ENCODE measurements around the gene DDX17.
"Not testable (repeated sequence)": the region's sequence is repeated elsewhere in the genome, so short reads cannot be mapped to it uniquely, and the experiment has no call there.

Gene DDX17

GRCh38 chr22:38491707-38492348 is 14.3 kb downstream of the DDX17 start:
- DNase-seq (ENCODE audit: low read depth) = no peak

DNA sequence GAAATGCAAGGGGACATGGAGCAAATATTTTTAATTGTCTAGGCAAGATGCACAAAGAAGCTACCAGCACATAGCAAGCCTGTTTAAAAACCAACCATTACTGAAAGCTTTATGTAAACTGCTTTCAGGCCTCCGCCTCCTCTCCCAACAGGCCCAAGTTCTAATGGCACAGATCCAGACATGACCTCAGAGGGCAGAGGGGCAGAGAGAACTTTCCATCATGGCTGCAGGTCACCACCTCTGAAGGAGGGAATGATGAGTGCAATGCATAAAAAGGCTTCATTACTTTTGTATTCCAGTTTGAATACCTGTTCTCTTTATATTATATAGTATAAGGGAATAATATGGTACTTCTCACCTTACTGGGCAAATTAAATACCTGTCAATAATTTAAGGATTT is 15.2 kb downstream of the DDX17 start:
- no peak for DNase-seq (ENCODE audit: low read depth)

DNA sequence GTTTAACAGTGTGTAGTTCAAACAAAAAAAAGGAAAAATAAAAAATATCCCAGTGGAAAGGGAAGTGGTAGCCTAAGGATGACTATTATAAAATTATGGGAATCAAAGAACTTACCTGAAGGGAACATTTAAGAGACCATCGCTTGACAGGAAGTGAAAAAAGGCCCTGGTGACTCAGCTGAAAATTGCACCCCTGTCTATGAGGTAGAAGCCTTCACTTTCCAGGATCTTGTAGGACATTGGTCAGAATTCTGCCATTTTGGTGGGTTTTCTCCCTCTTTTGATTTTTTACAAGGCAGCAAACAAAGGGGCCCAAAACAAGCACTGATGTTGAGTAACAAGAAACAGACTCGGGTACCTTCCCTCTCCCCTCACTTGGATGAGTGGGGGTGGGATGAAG is 15.6 kb downstream of the DDX17 start:
- DNase-seq (ENCODE audit: low read depth) = no peak

DNA sequence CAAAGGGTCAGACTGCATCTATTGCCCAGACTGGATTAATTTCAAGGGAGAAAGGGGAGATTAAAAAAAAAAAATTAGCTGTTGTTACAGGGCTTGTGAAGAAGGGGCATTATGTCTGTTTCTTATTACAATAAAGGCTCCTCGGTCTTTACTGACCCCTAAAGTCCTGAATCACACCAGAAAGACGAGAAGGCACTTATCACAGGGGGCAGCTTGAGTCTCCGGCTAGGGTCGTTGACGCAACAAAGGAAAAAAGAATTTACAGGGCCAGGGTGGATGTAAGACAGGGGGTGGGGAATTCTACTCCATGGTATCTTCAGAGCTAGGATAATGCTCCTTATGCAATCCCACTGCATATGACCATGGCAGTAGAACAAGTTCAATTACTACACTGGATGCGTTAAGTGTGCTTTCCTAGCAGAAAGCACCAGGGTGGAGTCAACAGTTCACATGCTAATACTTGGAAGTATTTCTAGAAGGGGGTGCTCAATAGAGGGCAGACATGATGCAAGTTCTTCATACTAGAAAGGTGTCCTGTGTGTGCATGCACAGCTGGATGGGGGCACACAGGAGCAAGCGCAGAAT is 16.5 kb downstream of the DDX17 start:
- DNase-seq (ENCODE audit: low read depth) = no peak

DNA sequence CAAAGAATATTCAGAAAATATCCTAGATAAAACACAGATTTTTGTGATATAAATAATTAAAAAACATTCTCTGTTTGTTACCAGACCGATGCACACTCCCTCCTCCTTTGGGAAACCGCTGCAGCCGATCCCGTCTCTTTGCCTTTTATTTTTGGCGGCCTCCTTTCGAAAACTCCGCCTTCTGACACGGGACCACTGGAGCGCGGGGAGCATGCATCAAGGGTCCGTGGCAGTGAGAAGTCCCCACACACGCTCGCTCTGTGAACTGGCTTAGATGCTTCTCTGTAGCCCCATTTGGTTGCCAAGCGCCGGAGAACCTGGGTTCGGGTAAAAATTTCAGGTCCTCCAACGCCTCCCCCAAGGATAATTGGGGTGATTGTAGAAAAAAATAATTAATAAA is 17.0 kb downstream of the DDX17 start:
- DNase-seq (ENCODE audit: low read depth) = no peak

DNA sequence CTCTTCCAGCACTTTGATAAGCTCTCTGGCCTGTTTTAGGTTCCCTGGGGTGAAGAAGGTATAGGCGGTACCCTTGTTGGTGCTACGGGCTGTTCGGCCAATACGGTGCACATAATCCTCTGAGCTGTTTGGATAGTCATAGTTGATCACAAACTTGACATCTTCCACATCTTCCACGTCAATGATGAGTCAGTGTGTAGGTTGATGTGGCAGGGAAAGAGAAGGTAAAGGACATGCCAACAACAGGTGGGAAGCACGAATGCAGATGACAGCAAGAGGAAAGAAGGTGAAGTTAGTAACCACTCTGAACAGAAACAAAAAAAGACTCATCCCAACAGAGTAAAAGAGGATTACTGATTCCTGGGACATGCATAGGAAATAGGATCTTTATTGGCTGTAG is 18.2 kb downstream of the DDX17 start:
- no peak for DNase-seq (ENCODE audit: low read depth)

DNA sequence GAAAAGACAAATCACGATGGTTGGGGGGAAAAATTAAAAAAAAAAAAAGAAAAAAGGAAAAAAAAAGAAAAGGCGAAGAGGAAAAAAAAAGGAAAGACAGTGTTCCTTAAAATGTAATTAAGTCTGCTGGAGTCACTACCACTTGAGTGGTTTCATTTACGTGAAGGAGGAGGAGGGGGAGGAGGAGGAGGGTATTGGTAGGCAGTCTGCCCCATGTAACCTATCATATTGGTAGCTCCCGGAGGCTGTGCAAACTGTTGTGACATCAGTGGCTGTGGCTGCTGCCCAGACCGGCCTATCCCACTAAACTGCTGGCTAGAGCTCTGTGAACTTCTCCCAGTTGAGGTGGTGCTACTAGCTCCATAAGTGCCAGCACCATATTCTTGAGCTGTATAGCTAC is 20.3 kb downstream of the DDX17 start:
- no peak for DNase-seq (ENCODE audit: low read depth)

DNA sequence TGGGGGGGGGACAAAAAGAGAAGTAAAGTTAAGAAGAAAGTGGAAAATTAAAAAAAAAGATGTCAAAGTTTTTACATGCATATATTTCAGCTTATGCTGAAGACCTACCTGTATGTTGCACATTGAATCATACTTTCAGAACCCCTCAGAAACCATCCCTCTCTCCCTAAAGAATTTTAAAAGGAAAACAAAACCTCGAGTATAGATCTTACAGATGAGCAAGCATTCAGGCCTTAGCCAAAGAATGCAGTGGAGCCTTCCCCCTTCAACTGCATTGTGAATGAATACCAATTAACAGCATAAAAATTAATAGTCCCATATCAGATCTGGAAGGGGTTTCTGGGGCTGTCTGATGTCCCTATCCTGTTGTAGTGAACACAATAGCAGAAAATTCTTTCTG is 21.9 kb downstream of the DDX17 start:
- DNase-seq (ENCODE audit: low read depth) = no peak

DNA sequence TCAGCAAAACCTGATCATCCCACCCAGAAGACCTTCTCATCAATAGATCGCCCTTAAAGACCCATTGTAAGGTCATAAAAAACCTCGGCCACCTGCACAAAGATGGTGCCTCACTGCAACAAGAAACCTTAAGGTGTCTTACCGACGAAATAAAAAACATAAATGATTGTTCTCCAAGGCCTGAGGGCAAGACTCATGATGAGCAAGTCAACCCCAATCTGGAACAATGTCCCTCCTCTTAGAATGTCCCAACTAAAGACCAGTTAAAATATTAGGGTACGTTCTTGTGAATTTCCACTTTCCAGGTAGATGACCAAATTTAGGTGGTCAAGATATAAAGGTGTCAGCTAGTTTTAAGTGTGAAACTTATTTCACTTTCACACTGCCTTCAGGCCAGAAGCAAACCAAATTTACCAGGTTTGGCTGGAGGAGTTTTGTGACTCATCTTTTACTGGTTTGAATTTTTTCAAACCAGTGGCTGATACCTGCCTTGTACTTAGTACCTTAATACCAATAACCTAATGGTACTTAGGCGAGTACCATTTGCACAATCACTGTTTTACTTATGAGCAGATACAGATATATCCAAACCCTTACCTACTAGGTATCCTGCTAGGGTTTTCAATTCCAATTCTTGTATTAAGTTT is 23.3 kb downstream of the DDX17 start:
- DNase-seq (ENCODE audit: low read depth) = no peak

- no peak for DNase-seq (ENCODE audit: low read depth)
These were observed 24.2 kb downstream of the DDX17 start for GRCh38 chr22:38481871-38482332.

DNA sequence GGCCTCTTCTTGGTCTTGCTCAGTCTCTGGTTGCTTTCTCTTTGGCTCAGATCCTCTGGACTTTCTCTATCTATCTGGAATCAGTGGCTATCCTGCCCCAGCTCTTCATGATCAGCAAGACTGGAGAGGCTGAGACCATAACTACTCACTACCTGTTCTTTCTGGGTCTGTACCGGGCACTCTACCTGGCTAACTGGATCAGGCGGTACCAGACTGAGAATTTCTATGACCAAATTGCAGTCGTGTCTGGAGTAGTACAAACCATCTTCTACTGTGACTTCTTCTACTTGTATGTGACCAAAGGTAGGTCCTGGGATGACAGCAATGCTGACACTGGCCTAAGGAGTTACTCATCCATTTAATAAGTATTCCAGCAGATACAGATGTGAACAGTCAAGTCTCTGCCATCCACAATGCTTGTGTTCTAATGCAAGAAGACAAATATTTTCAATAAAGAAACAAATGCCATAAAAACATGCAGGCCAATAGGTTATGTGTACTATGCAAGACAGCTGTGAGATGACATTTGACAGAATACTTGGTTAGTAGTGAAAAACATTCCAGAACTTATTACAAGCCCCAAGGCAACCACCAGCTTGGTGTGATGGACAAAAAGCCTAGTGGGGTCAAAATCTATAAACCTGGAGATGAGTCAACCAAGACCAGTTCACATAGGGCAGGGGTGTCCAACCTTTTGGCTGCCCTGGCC is 24.8 kb downstream of the DDX17 start:
- no peak for DNase-seq (ENCODE audit: low read depth)

GRCh38 chr22:38479096-38479837 is 26.8 kb downstream of the DDX17 start:
- no peak for DNase-seq (ENCODE audit: low read depth)

GRCh38 chr22:38477585-38477984 is 28.5 kb downstream of the DDX17 start:
- no peak for DNase-seq (ENCODE audit: low read depth)

DNA sequence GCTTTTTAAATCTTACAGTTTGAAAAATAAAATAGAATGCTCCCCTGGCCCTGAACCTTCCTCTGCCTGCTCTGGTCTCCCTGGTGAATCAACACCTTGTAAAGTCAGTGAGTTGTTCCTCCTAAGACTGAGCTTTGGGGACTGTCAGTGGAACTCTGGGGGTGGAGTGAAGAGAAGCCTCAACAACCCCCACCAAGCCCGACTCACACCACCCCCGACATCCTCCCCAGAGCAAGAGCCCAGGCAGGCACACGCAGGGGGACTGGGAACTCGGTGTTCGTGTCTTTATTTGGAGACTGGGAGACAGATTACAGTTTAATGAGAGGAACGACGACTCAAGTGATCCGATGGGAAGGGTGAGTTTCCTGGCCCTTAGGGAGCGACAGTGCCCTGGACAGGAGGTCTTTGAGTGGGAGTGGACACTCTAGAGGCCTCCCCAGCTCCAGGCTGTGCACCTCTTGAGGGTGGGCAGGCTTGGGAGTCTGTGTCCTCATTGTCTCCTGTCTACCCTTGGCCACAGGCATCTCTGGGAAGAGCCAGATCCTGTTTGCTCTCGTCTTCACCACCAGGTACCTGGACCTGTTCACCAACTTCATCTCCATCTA is 32.0 kb downstream of the DDX17 start:
- no peak for DNase-seq (ENCODE audit: low read depth)

DNA sequence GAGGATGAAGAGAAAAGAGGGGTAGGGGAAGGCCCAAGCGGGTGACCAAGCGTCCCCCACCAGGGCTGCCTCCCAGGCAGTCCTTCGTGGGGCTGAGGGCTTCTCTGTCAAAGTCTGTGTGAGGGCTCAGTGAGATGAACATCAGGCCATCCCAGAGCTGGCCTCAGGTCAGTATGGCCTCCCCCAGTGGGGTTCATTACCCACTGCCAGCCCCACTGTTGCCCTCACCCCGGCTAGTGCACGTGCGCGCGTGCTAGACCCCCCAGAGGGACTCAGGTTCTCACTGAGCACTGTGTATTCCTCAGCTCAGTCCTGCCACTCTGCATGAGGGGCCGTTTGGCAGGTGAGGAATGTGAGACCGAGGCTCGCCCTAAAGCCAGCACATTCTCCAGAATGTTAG is 34.9 kb downstream of the DDX17 start:
- no peak for DNase-seq (ENCODE audit: low read depth)

GRCh38 chr22:38470179-38470578 is 35.9 kb downstream of the DDX17 start:
- not testable (repeated sequence) for DNase-seq (ENCODE audit: low read depth)

GRCh38 chr22:38469306-38469781 is 36.8 kb downstream of the DDX17 start:
- DNase-seq (ENCODE audit: low read depth) = no peak

DNA sequence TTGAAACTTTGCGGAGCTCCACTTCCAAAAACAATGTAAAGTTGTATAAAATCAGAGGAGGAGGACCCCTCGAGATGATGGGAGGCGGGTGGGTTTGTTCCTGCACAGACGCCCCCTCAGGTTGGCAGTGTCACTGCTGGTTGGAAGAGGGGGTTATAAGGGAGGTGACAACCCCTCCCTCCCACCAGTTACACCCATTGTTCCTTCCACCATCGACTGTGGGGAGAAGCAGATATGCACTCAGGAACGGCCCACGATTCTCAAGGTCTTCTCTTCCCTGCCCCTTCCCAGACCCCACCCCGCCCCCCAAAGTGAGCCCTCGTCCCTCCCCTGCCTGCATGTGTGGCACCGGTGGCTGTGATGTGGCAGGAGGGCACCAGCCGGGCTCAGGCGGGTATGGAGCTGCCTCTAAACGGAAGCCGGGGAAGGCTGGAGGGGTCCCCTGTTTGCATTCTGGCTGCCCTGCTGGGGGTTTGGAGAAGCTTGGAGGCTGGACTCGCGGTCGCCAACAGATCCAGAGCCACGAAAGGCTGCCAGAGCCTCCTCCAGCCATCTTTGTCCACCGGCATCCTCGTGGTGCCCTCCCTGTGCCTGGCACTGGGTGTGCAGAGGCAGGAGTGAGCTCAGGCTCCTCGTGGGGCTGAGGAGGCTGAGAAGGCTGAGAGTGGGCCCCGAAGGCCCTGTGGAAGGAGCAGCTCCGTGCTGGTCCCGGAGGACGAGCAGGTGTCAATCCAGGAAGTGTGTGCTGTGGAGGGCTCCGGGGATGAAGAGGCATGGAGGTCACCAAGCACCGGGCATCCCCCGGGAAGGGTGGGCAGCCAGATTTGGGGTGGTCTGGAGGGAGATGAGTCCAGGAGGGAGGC is 37.4 kb downstream of the DDX17 start:
- DNase-seq (ENCODE audit: low read depth) = no peak

DNA sequence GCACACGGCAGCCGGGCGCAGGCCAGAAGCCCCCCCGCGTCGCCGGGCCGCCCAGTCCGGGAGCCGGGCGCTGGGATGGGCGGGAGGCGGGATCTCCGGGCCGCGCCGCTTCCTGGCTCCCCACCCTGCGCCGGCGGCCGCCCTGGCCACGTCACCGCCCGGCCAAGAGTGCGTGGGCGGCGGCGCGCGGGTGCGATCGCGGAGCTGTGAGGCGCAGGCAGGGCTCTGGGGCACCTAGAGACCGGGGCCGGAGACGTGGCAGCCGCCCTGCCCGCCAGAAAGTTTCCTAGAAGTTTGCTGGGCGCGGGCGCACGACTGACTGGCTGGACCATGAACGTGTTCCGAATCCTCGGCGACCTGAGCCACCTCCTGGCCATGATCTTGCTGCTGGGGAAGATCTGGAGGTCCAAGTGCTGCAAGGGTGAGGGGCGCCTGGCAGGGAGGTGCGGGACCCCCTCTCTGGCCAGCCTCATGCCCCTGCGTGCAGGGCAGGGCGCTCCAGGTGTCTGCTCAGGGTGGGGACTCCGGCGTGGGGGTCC is 38.1 kb downstream of the DDX17 start, which contains the start of gene KDELR3:
TSS of gene KDELR3 (plus strand) at position 193 of the 539 bp plus-strand sequence. CDS start at position 331, 138 bp downstream.
- no peak for DNase-seq (ENCODE audit: low read depth)

DNA sequence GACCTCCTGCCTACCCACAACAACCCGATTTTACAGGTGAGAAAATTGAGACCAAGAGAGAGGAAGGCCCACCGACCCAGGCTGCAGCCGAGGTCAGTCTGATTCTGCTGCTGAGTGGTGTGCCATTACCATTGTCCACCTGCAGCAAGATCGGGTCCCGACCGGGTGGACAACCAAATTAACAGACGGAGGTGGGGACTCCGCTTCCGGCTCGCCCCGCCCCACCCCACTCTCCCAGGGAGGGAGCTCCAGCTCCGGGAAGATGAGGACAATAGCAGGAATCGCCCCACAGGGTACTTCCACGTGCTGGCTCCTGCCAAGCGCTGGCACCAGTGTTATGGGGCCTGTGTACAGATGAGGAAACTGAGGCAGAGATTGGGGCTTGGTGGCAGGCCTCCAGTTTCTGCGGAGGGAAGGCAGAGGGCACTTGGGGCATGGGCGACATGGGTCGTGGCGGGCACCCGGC is 38.6 kb downstream of the DDX17 start:
- DNase-seq (ENCODE audit: low read depth) = no peak
